ENCODE measurements around the gene CPTP. TPM values are rescaled to one million over a fixed set of nuclear protein-coding genes. Genes with fewer than 3 reads are reported as not detected.
A peak's percentile ranks its signal among the peaks of the same experiment; 100 is the strongest.

Gene CPTP
- total and polyA plus RNA-seq, 2 of the 13 experiments (the other 11 are each of a cell fraction or from before 2014, with no cell fraction given): 5.5 to 9.3 TPM

- TF ChIP-seq EHMT2 (IDR thresholded peaks at IDR 0.05; ENCODE audit: borderline replicate concordance, low read depth, low read length): no peak
- TF ChIP-seq ZGPAT (CRISPR knock-in tag; IDR thresholded peaks at IDR 0.05): no peak
- TF ChIP-seq ZFP82 (CRISPR knock-in tag; IDR thresholded peaks at IDR 0.05; ENCODE audit: borderline replicate concordance): no peak
- TF ChIP-seq ZNF468 (CRISPR knock-in tag; IDR thresholded peaks at IDR 0.05): no peak
- no peak for TF ChIP-seq SSRP1 (CRISPR knock-in tag; IDR thresholded peaks at IDR 0.05)
- TF ChIP-seq ARNT2 (CRISPR knock-in tag; IDR thresholded peaks at IDR 0.05; ENCODE audit: low read depth): no peak
- TF ChIP-seq EED (CRISPR knock-in tag; IDR thresholded peaks at IDR 0.05): no peak
- 0 out of 2 replicates have a peak, but pooled peaks have one; percentile 7 for TF ChIP-seq MYC (CRISPR knock-in tag; IDR thresholded peaks at IDR 0.05; ENCODE audit: borderline replicate concordance)
- TF ChIP-seq RNF219 (CRISPR knock-in tag; IDR thresholded peaks at IDR 0.05): no peak
- 0 out of 2 replicates have a peak, but pooled peaks have one; percentile 8 for TF ChIP-seq MTA1 (CRISPR knock-in tag; IDR thresholded peaks at IDR 0.05; ENCODE audit: borderline replicate concordance)
- no peak for TF ChIP-seq PRDM10 (CRISPR knock-in tag; IDR thresholded peaks at IDR 0.05; ENCODE audit: low read depth)
- TF ChIP-seq NONO (IDR thresholded peaks at IDR 0.05): no peak
- no peak for TF ChIP-seq NONO (CRISPR knock-in tag; conservative IDR thresholded peaks at IDR 0.05)
- no peak for TF ChIP-seq THAP11 (CRISPR knock-in tag; IDR thresholded peaks at IDR 0.05)
- 0 out of 2 replicates have a peak, but pooled peaks have one; percentile 5 for TF ChIP-seq ZNF225 (CRISPR knock-in tag; IDR thresholded peaks at IDR 0.05)
These were observed 879 bp downstream of the CPTP start (continued) for GRCh38 chr1:1325288-1326074.
